Stimulated activated CD4-positive, alpha-beta T cell treated with anti-CD3 and anti-CD28 coated beads, Interleukin-2, amount 100 ng/mL, for 48 hours (primary cell): Measurements from ENCODE around the gene ESPL1.
A peak's percentile ranks its signal among the peaks of the same experiment; 100 is the strongest.

Experiments
- DNase-seq, 2 donors: peaks; one replicate each; pipeline ENCODE4 v3.0.0-alpha.2; 2020

Gene ESPL1

DNA sequence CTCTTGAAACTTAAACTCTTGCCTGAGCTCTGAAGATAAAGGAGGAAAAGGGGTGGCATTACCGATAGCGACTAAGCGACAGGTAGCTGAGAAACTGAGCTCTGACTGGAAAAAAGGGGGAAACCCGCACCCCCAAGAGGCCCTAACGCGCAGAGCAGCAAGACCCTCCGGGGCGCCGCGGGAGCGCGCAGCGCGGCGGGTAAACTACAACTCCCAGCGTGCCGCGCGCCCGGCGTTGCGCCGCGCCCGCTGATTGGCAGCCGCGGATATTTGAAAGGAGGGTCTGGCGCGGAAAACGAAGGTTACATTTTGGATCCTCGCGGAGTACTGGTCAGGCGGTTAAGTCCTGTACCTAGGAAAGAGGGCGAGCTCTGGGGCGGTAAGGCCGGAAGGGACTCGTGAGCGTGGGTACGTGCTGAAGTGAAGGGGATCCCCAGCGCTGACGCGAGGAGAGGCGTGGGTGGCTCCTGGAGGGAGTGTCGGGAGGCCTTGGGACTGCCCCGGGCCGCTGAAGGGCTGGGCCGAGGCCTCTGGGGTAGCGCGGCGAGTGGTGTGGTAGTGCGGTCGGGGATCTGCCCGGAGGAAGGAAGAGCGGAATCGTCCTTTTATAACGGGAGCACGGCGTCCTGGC lies at the start of gene ESPL1:
Gene ESPL1 (plus strand): TSS at position 301 of the 631 bp plus-strand sequence. CDS start 468 bp downstream, outside the sequence.
- peak; percentile 77 to 84 for DNase-seq

- no peak for DNase-seq
These were observed 49.4 kb upstream of the ESPL1 start for GRCh38 chr12:53218551-53219291.

DNA sequence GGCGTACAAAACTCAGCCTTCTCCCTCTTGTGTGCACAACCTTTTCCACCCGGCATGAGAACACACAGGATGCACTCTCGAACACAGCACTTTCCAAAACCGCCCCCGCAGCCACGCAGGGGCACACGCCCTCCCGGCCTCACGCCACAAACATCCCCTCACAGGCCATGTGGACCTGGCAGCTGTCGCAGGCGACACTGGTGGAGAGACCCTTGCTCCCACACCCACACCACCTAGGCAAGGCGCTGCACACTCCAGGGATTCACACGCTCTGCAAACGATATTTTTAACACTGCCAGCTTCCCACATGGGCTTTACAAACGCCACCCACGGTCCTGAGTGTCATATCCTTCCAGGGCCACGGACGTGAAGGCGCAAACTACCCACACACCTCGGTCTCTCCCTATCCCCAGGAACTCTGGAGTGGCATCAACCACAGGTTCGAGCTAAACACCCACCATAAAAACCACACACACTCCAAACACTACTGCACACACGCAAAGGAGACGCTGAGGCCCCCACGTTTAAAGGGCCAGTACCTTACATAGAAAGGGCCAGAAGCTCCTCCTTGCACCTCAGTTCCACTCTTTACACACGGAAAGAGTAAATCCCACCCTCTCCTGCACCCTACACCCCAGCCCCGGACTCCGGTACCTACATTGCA lies 48.7 kb upstream of the ESPL1 start:
- DNase-seq = peak in 1 of 2 donors; percentile 61

DNA sequence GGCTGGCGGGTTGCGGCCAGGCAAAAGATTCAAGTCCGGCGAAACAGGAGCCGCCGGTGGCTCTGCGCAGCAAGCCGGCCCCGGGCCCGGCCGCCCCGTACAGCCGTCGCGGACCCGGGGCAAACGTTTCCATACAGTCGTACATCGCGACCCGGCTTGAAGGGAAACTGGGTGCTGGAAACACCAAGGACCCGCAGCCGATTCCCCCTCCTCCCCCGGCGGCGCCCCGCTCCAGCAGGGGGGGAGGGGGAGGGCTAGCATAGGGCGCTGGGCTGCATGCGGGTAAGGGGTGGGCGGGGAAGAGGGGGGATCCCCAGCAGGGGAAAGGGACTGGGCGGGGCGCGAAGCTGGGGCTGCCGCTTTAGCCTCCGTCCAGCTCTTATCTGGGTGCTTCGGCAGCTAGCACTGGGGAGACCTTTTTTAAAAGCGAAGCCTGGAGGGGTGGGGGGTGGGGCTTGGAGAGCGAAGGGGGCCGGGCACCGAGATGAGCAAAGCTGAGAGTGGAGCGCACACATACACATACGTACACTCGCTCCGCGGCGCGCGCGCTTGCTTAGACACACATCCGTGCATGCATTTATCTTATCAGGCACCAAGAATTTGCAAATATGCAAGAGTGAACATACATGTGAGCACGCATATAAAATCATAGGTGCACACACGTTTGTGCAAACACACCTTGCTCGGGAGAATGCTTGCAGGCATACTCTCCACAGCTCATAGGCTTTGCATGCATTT lies 48.0 kb upstream of the ESPL1 start:
- DNase-seq = peak; percentile 66 to 71

DNA sequence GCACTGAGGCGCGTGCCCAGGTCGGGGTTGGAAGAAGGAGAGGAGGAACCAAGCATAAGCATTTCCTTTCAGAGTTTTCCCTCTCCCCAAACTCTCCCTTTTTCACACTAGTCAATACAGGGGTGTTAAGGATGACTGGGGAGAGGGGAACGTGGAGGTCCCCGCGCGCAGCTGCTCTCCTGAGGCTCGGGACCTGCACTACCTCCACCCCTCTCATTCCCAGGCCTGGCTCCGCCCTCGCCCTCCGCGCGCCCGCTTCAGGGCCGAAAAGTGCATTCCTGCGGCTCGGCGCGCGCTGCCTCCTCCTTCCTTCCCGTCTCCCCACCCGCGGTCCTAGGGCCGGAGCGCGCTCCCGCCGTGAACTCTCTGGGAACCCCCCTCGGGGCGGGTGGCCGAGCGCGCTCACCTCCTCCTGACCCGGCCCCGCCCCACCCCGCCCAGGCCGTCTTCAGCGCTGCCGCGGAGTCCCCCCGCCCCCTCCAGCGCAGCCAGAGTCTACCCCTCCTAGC lies 47.4 kb upstream of the ESPL1 start:
- DNase-seq = peak; percentile 69 to 75

DNA sequence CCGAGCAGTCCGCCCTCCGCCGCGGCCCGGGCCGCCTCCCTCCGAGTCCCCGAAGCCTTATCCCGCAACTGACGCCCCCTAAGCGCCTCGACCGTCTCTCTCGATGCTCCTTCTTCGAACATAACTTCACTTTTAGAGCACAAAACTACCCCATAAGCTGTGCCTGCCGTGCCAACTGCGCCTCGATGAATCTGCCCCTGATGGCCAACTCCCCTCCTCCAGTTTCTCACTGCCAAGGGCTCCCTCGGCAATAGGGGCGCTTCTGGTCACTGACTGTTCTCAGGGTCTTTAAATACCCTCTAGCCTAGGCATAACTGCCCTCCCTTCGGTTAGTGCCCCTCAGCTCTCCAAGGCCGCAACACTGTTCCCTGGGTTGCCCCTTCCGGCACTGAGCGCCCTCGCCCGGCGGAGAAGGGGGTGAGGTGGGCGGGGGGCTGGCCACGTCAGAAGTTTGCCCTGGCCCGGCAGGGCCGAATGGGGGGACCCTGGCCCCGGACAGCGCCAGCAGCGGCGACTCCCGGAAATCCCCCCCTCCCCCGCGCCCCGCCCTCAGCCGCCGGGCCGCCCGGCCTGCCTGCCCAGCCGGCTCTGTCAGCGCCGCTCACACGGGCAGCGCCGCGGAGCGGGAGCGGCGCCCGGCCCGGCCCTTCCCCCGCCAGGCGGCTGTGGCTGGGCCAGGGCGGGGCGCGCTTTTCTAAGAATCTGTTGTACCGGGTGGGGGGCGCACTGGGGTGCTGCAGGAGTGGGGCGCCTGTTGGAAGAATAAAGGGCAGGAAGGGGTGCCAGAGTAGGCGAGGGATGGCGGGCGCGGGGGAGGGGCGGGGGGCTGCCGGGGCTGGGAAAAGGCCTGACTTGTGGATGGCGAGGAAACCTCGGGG lies 46.7 kb upstream of the ESPL1 start:
- no peak for DNase-seq

DNA sequence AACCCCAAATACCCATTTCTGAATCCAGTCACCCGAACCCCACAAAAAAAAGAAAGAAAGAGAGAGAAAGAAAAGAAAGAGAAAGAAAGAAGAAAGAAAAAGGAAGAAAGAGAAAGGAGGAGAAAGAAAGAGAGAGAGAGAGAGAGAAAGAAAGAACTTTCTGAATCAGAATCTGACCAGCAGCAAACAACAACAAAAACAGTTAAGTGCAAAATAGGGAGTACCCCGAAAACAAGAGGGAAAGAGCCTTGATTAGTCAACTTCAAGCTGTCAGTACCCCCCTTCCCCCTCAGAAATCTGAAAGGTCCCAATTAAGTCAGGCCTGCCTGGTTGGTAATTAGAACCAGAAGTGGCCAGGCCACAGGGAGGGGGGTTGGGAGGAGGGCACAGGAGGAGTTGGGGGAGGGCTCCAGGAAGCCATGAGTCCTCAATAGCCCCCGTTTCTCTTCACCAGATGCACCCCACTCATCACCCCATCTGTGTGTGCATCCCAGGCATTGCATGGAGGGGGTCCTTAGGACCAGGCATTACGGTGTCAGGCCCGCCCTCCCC lies 45.9 kb upstream of the ESPL1 start:
- DNase-seq = no peak

- DNase-seq = no peak
These were observed 45.3 kb upstream of the ESPL1 start for GRCh38 chr12:53222806-53223261.

DNA sequence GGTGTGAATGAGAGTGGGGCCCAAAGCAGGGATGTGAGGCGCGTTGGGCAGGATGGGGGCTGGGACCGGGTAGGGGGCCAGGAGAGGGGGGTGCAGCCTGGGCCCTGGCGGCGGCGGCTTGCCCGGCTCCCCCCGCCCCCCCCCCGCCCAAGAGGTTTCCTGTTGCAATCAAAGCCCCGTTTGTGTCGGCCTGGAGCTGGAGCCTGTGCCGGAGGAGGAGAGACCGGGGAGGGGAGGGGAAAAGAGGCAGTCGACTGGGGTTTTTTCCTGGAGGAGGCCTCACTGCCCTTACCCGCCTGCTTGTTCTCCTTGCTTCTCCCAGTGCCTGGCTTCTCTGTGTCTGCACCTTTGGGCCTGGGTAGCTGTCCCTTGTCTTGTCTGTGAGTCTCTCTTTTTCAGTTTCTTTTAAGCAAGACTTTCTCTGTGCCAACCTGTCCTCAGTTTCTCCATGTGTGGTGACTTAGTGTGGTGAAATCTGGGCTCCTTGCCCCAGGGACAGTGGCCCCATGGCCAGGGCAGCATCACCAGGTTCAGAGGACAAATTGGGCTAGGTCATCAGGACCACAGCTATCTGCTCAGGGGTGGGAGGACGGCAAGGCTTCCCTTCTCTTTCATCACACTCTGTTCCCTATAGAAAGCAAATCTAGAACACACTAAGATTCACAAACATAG lies 44.6 kb upstream of the ESPL1 start:
- DNase-seq = no peak

DNA sequence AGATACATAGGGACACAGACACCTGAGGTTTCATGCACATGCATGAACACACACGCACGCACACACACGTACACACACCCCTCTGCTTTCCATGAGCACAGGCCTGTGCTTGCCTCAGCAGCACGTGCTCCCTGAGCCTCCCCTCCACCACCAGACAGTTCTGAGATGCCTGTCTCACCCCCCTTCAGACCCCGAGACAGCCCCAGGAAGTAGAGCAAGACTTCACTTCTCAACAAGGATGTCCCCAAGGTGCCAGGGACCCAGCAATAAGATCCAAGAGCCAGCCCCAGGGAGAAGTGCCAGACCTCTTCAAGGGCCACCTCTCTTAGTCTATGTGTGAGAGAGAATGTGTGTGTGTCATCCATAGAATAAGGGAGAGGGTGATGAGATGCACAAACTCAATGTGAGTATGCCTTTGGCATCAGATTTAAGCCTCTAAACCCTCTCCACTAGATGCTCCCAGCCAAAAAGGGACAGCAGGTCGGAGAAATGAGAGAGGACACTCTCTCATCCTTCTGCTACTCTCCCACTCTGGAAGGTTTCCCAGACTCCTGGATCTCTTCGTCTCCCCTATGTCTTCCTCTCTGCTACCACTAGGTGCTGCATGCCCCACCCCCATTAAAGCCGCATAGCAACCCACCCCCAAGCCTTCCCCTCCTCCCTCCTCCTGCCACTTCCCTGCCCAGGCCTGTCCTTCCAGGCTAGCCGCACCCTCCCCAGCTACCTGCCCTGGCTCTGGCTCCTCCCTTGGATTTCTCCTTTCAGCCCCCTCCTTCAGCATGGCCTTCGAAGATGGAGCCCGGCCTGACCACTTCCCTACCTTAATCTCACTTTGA lies 43.8 kb upstream of the ESPL1 start:
- DNase-seq = no peak

- DNase-seq = no peak
These were observed 43.0 kb upstream of the ESPL1 start for GRCh38 chr12:53224897-53225634.

GRCh38 chr12:53225635-53226424 lies 42.3 kb upstream of the ESPL1 start:
- DNase-seq = no peak

DNA sequence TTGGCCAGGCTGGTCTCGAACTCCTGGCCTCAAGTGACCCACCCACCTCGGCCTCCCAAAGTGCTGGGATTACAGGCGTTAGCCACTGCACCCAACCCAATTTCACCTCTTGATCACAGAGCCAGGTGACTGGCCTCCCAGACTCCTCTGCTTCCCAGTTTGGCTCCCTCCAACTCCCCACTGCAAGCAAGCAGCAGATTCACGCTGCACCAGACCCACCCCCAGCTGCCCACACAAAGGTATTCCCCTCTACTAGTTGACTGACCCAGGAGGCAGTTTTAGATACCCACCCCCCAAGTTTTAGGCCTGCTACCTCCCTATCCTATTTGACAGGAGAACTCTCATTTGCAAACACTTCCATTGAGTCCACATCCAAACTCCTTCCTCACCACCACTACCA lies 41.3 kb upstream of the ESPL1 start:
- DNase-seq = no peak

DNA sequence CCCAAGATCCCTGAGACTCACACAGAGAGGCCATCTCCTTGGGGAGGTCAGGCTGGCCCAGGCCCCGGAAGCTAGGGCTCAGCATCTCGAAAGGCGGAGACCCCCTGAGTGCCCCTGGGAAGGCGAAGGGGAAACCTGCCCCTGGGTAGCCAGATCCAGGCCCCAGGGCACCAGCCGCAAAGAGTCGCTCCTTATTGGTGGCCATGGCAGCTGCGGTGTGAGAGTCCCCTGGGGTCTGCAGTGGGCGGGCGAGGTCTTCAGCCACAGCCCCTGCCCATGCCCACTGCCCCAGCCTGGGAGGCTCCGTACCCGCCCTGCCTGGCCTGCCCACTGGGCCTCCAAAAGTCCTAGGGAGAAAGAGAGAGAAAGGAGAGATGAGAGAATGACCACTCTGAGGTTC lies 40.8 kb upstream of the ESPL1 start:
- no peak for DNase-seq

DNA sequence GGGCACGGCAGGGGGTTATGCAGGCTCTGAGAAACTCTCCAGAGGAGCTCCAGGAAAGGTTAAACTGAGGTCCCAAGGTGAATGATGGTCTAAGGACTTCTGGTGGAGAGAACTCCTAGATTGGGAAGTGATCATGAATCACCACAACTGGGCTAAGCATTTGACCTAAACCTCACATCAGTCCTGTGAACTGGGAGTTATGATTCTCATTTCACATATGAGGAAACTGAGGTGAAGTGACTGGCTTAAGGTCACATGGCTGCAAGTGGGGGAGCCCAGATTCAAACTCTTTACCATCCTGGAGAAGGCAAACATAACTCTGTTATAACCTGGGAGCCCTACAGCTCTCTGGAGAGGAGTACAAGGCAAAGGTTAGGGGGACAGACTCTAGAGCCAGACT lies 40.3 kb upstream of the ESPL1 start:
- no peak for DNase-seq

GRCh38 chr12:53229454-53229853 lies 38.6 kb upstream of the ESPL1 start:
- no peak for DNase-seq

- no peak for DNase-seq
These were observed 37.8 kb upstream of the ESPL1 start for GRCh38 chr12:53230108-53230845.

- DNase-seq = no peak
These were observed 36.5 kb upstream of the ESPL1 start for GRCh38 chr12:53231671-53231920.
